Measurements from ENCODE around the gene MEIOB. TPM values are rescaled to one million over a fixed set of nuclear protein-coding genes. Genes with fewer than 3 reads are reported as not detected.
"Not testable (repeated sequence)": the region's sequence is repeated elsewhere in the genome, so short reads cannot be mapped to it uniquely, and the experiment has no call there.

MEIOB gene
- total RNA-seq, 1 donor from 2014 or later, result 0.88 TPM

- DNase-seq (ENCODE audit: extremely low read depth, low read depth, low spot score), result no peak
Measured at GRCh38 chr16:1907226-1907860, 35.4 kb upstream of the MEIOB start.

- no peak for DNase-seq (ENCODE audit: extremely low read depth, low read depth, low spot score)
Measured at GRCh38 chr16:1906846-1907165, 34.8 kb upstream of the MEIOB start.

GRCh38 chr16:1906055-1906845 is 34.3 kb upstream of the MEIOB start:
- no peak for DNase-seq (ENCODE audit: extremely low read depth, low read depth, low spot score)

GRCh38 chr16:1903845-1904840 is 32.2 kb upstream of the MEIOB start:
- DNase-seq (ENCODE audit: extremely low read depth, low read depth, low spot score), result no peak

GRCh38 chr16:1903220-1903574 is 31.2 kb upstream of the MEIOB start:
- no peak for DNase-seq (ENCODE audit: extremely low read depth, low read depth, low spot score)

- no peak for DNase-seq (ENCODE audit: extremely low read depth, low read depth, low spot score)
Measured at GRCh38 chr16:1902547-1903219, 30.7 kb upstream of the MEIOB start.

- no peak for DNase-seq (ENCODE audit: extremely low read depth, low read depth, low spot score)
Measured at GRCh38 chr16:1900452-1900774, 28.4 kb upstream of the MEIOB start.

- DNase-seq (ENCODE audit: extremely low read depth, low read depth, low spot score), result no peak
Measured at GRCh38 chr16:1899641-1900451, 27.9 kb upstream of the MEIOB start.

- DNase-seq (ENCODE audit: extremely low read depth, low read depth, low spot score), result not testable (repeated sequence)
Measured at GRCh38 chr16:1897692-1898091, 25.7 kb upstream of the MEIOB start.

GRCh38 chr16:1895949-1896675 is 24.1 kb upstream of the MEIOB start:
- no peak for DNase-seq (ENCODE audit: extremely low read depth, low read depth, low spot score)

GRCh38 chr16:1895068-1895467 is 23.1 kb upstream of the MEIOB start:
- no peak for DNase-seq (ENCODE audit: extremely low read depth, low read depth, low spot score)

GRCh38 chr16:1890708-1891050 is 18.7 kb upstream of the MEIOB start:
- no peak for DNase-seq (ENCODE audit: extremely low read depth, low read depth, low spot score)

GRCh38 chr16:1890024-1890707 is 18.2 kb upstream of the MEIOB start:
- no peak for DNase-seq (ENCODE audit: extremely low read depth, low read depth, low spot score)

- DNase-seq (ENCODE audit: extremely low read depth, low read depth, low spot score), result no peak
Measured at GRCh38 chr16:1887711-1888354, 15.9 kb upstream of the MEIOB start.

GRCh38 chr16:1884889-1885288 is 12.9 kb upstream of the MEIOB start:
- no peak for DNase-seq (ENCODE audit: extremely low read depth, low read depth, low spot score)

GRCh38 chr16:1884155-1884760 is 12.3 kb upstream of the MEIOB start:
- DNase-seq (ENCODE audit: extremely low read depth, low read depth, low spot score), result no peak

GRCh38 chr16:1881172-1881571 is 9.2 kb upstream of the MEIOB start:
- not testable (repeated sequence) for DNase-seq (ENCODE audit: extremely low read depth, low read depth, low spot score)

- no peak for DNase-seq (ENCODE audit: extremely low read depth, low read depth, low spot score)
Measured at GRCh38 chr16:1879477-1879876, 7.5 kb upstream of the MEIOB start.
